Small intestine (tissue), 7 donors: ENCODE results near the gene UNC5C. TPM values are rescaled to one million over a fixed set of nuclear protein-coding genes. Genes with fewer than 3 reads are reported as not detected.
"Not testable (repeated sequence)": the region's sequence is repeated elsewhere in the genome, so short reads cannot be mapped to it uniquely, and the experiment has no call there.

Source experiments
- DNase-seq, 2 donors: peaks; one replicate each; pipeline versions ENCODE4 v3.0.0 to v3.0.0-alpha.2; 2013
- FAIRE-seq: peaks from 2 replicates; lab custom pipeline; 2012; peaks lifted over from hg19 to GRCh38; lab: Jason Lieb, UNC
- H3K27ac ChIP-seq, 3 donors: one replicate each; pipeline ENCODE4 v1.5.1; 2013; ENCODE audit warnings: low read length in 2 of 3, mild to moderate bottlenecking in 2 of 3, control low read depth in 1 of 3, inconsistent platforms in 1 of 3, low read depth in 1 of 3, moderate library complexity in 1 of 3
- H3K27me3 ChIP-seq, 3 donors: one replicate each; pipeline ENCODE4 v1.6.1; 2013; ENCODE audit warnings: low read length in 3 of 3, inconsistent platforms in 1 of 3; ENCODE audit not compliant: control insufficient read depth in 3 of 3, insufficient read depth in 3 of 3
- H3K36me3 ChIP-seq, 3 donors: one replicate each; pipeline ENCODE4 v1.6.1; 2013; ENCODE audit warnings: low read length in 3 of 3, inconsistent platforms in 1 of 3, low read depth in 1 of 3, mild to moderate bottlenecking in 1 of 3, moderate library complexity in 1 of 3; ENCODE audit not compliant: control insufficient read depth in 3 of 3, insufficient read depth in 2 of 3
- H3K4me1 ChIP-seq, 3 donors: one replicate each; pipeline ENCODE4 v1.6.1; 2013; ENCODE audit warnings: low read length in 2 of 3, inconsistent platforms in 1 of 3, low read depth in 1 of 3, mild to moderate bottlenecking in 1 of 3, moderate library complexity in 1 of 3; ENCODE audit not compliant: control insufficient read depth in 3 of 3, insufficient read depth in 2 of 3
- H3K4me3 ChIP-seq, 3 donors: one replicate each; pipeline ENCODE4 v1.5.1; 2013; ENCODE audit warnings: low read length in 3 of 3, control low read depth in 1 of 3, inconsistent platforms in 1 of 3, low read depth in 1 of 3, mild to moderate bottlenecking in 1 of 3, moderate library complexity in 1 of 3
- H3K9me3 ChIP-seq, 2 donors: one replicate each; pipeline ENCODE4 v1.6.1; 2013; ENCODE audit warnings: low read depth in 1 of 2, low read length in 1 of 2; ENCODE audit not compliant: control insufficient read depth in 2 of 2, insufficient read depth in 1 of 2
- WGBS, 3 donors: extraction: QIAGEN DNeasy Blood & Tissue Kit; methylation state at CpG; one replicate each; pipeline ENCODE4 v1.1.7; 2013; 5-methylcytosine and 5-hydroxymethylcytosine counted together
- polyA plus RNA-seq, 4 donors: library from polyadenylated mRNA; stranded (reverse) in 3 of 4; unstranded in 1 of 4; fragments of 200-250 nt in 3 of 4; fragments of 120-200 nt in 1 of 4; gene quantifications; one replicate each; pipeline versions ENCODE4 v1.2.1 to v1.2.3, GENCODE V29; 2013
- donor health status: healthy with polysubstance abuse.
- donor health status: control.
- donor health status: control.
- donor health status: Bipolar disorder and iron deficiency.
- donor health status: healthy.

The UNC5C gene
- polyA plus RNA-seq, 4 donors: under 0.01 to 2.9 (median 1.1) TPM; not detected in 1

DNA sequence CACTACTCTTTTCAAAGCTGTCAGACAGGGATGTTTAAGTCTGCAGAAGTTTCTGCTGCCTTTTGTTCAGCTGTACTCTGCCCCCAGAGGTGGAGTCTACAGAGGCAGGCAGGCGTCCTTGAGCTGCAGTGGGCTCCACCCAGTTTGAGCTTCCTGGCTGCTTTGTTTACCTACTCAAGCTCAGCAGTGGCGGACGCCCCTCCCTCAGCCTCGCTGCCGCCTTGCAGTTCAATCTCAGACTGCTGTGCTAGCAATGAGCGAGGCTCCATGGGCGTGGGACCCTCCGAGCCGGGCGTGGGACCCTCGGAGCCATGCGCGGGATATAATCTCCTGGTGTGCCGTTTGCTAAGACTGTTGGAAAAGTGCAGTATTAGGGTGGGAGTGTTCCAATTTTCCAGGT lies 409.3 kb downstream of the UNC5C start:
- not testable (repeated sequence) for H3K27me3 ChIP-seq, DNase-seq, H3K36me3 ChIP-seq, H3K4me1 ChIP-seq, H3K4me3 ChIP-seq, H3K27ac ChIP-seq, FAIRE-seq
- 89 to 95% (median 89%) methylated on average over 14 of the region's 14 CpGs for WGBS, 3 donors
- H3K9me3 ChIP-seq: peaks cover 0 to 10% of the 10 kb centered on the region in 2 donors

GRCh38 chr4:95134016-95134415 lies 414.8 kb downstream of the UNC5C start:
- peaks cover 0 to 10% (median 0%) of the 10 kb centered on the region in 3 donors for H3K4me1 ChIP-seq
- not testable (repeated sequence) for H3K4me3 ChIP-seq, FAIRE-seq, H3K27me3 ChIP-seq, DNase-seq, H3K36me3 ChIP-seq, H3K9me3 ChIP-seq, H3K27ac ChIP-seq
- WGBS, 3 donors: 90 to 96% (median 94%) methylated on average over 4 of the region's 4 CpGs

DNA sequence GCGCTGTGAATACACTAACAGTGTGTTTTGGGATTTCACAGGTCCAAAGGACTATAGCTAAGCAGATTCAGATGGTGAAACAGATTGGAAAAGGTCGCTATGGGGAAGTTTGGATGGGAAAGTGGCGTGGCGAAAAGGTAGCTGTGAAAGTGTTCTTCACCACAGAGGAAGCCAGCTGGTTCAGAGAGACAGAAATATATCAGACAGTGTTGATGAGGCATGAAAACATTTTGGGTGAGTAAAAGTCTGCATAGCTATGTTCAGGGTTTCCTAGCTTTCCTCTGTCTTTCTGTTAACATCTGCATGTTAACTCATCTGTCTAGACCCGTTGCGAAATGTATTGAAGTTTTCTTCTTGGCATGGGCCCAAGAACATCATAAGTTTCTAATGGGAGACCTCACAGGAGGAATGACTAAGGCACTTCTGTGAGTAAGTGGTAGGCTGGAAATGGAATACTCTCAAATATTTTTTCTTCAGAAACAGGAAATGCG lies 418.9 kb downstream of the UNC5C start:
- Histone ChIP-seq H3K9me3 (no peaks in the 10 kb centered on the region), H3K27me3 (no peaks in the 10 kb centered on the region), H3K27ac (peak overlapping the region in 1 of 3 donors; percentile 43), H3K4me1 (peaks cover 0 to 10% (median 0%) of the 10 kb centered on the region in 3 donors), H3K4me3 (no peak overlapping the region), H3K36me3 (no peaks in the 10 kb centered on the region)
- WGBS, 3 donors: 38 to 48% (median 42%) methylated on average over 7 of the region's 7 CpGs
- FAIRE-seq (no peak), DNase-seq (peak; percentile 8 to 85)

- H3K9me3 ChIP-seq: no peaks in the 10 kb centered on the region
- no peaks in the 10 kb centered on the region for H3K36me3 ChIP-seq
- H3K27me3 ChIP-seq: no peaks in the 10 kb centered on the region
- H3K4me1 ChIP-seq: peaks cover 0 to 10% (median 0%) of the 10 kb centered on the region in 3 donors
- 73 to 91% (median 83%) methylated on average over 4 of the region's 4 CpGs for WGBS, 3 donors
- no peak overlapping the region for H3K27ac ChIP-seq
- FAIRE-seq: no peak
- DNase-seq: no peak
- no peak overlapping the region for H3K4me3 ChIP-seq
Observed at GRCh38 chr4:95129031-95129430, 419.7 kb downstream of the UNC5C start.

DNA sequence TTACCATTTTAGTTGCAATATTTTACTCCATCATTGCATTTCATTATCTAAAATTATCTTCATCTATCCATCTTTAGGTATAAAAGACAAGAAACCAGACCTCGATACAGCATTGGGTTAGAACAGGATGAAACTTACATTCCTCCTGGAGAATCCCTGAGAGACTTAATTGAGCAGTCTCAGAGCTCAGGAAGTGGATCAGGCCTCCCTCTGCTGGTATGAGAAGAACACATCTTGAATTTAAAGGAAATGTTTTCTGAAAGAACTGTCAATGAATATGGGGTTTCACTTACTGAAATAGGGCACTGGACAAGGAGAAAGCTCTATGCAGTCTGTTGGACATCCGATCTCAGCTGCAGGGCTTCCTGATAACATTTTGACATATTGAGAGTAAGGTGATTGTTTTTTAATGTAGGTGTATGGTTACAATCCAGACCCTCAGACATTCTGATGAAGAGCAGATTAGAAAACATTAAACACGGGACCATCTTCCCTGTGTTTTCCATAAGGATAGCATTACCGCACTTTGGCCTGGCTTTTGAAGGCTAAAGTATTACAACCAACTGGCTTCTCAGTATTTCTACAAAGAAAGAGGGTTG lies 423.8 kb downstream of the UNC5C start:
- H3K27me3 ChIP-seq: no peaks in the 10 kb centered on the region
- no peak overlapping the region for H3K27ac ChIP-seq
- 49 to 57% (median 55%) methylated on average over 4 of the region's 4 CpGs for WGBS, 3 donors
- H3K9me3 ChIP-seq: no peaks in the 10 kb centered on the region
- H3K4me3 ChIP-seq: no peak overlapping the region
- peaks cover 0 to 4% (median 0%) of the 10 kb centered on the region in 3 donors for H3K4me1 ChIP-seq
- FAIRE-seq (no peak), DNase-seq (peak; percentile 28 to 54)
- no peaks in the 10 kb centered on the region for H3K36me3 ChIP-seq

GRCh38 chr4:95122001-95122400 lies 426.8 kb downstream of the UNC5C start:
- H3K4me3 ChIP-seq: no peak overlapping the region
- no peak overlapping the region for H3K27ac ChIP-seq
- 70 to 82% (median 77%) methylated on average over 9 of the region's 9 CpGs for WGBS, 3 donors
- no peak for FAIRE-seq
- no peaks in the 10 kb centered on the region for H3K9me3 ChIP-seq
- no peaks in the 10 kb centered on the region for H3K36me3 ChIP-seq
- no peak for DNase-seq
- no peaks in the 10 kb centered on the region for H3K4me1 ChIP-seq
- H3K27me3 ChIP-seq: no peaks in the 10 kb centered on the region

- no peaks in the 10 kb centered on the region for H3K36me3 ChIP-seq
- FAIRE-seq: no peak
- no peak overlapping the region for H3K4me3 ChIP-seq
Observed at GRCh38 chr4:95120456-95120855, 428.3 kb downstream of the UNC5C start.

GRCh38 chr4:95118497-95118896 lies 430.3 kb downstream of the UNC5C start:
- Histone ChIP-seq H3K27ac (no peak overlapping the region), H3K27me3 (no peaks in the 10 kb centered on the region), H3K4me3 (peak overlapping the region in 1 of 3 donors; percentile 4), H3K9me3 (no peaks in the 10 kb centered on the region), H3K36me3 (no peaks in the 10 kb centered on the region), H3K4me1 (no peaks in the 10 kb centered on the region)
- 16 to 46% (median 28%) methylated on average over 6 of the region's 6 CpGs for WGBS, 3 donors
- FAIRE-seq (no peak), DNase-seq (peak in 1 of 2 donors; percentile 61)

More at GRCh38 chr4:95120456-95120855, 428.3 kb downstream of the UNC5C start:
- Histone ChIP-seq H3K4me1 (no peaks in the 10 kb centered on the region), H3K27ac (no peak overlapping the region), H3K27me3 (no peaks in the 10 kb centered on the region), H3K9me3 (no peaks in the 10 kb centered on the region)
- 81 to 88% (median 82%) methylated on average over 2 of the region's 2 CpGs for WGBS, 3 donors
- no peak for DNase-seq
